Smooth muscle cell (in vitro differentiated cells): Measurements from ENCODE around the gene STRN3. TPM values are rescaled to one million over a fixed set of nuclear protein-coding genes. Genes with fewer than 3 reads are reported as not detected.
"Not testable (repeated sequence)": the region's sequence is repeated elsewhere in the genome, so short reads cannot be mapped to it uniquely, and the experiment has no call there.

Experiments used
- DNase-seq: peaks from one replicate; lab custom pipeline; 2025; ENCODE audit not compliant: unreplicated experiment; lab: John Stamatoyannopoulos, UW
- H2AFZ ChIP-seq: fragments of 200-600 bp; sonication (generic); 2 replicates; pipeline ENCODE4 v1.6.0; 2016; ENCODE audit warnings: antibody characterized with exemption, low read depth, mild to moderate bottlenecking
- H3F3A ChIP-seq: fragments of 200-600 bp; sonication (generic); 2 replicates; pipeline ENCODE4 v1.6.0; 2017; ENCODE audit warnings: antibody characterized with exemption, low read depth
- H3K27ac ChIP-seq: fragments of 200-600 bp; sonication (generic); 2 replicates; pipeline ENCODE4 v1.5.1; 2016; ENCODE audit warnings: low read depth, mild to moderate bottlenecking
- H3K27me3 ChIP-seq: fragments of 200-600 bp; sonication (generic); 2 replicates; pipeline ENCODE4 v1.6.1; 2016; ENCODE audit warnings: low read depth, mild to moderate bottlenecking
- H3K36me3 ChIP-seq: fragments of 200-600 bp; sonication (generic); 2 replicates; pipeline ENCODE4 v1.5.1; 2016; ENCODE audit warnings: low read depth
- H3K4me1 ChIP-seq: fragments of 200-600 bp; sonication (generic); 2 replicates; pipeline ENCODE4 v1.5.1; 2016; ENCODE audit warnings: low read depth
- H3K4me2 ChIP-seq: fragments of 200-600 bp; sonication (generic); 2 replicates; pipeline ENCODE4 v1.6.0; 2016; ENCODE audit warnings: mild to moderate bottlenecking
- H3K4me3 ChIP-seq: fragments of 200-600 bp; sonication (generic); 2 replicates; pipeline ENCODE4 v1.5.1; 2016; ENCODE audit warnings: mild to moderate bottlenecking
- H3K79me2 ChIP-seq: fragments of 200-600 bp; sonication (generic); 2 replicates; pipeline ENCODE4 v1.6.0; 2016; ENCODE audit warnings: low read depth, mild to moderate bottlenecking
- H3K9ac ChIP-seq: fragments of 200-600 bp; sonication (generic); 2 replicates; pipeline ENCODE4 v1.6.0; 2016; ENCODE audit warnings: low read depth
- H3K9me3 ChIP-seq: fragments of 200-600 bp; sonication (generic); replicated peaks from 2 replicates; pipeline ENCODE4 v1.5.1; 2016; ENCODE audit warnings: low read depth
- H4K20me1 ChIP-seq: fragments of 200-600 bp; sonication (generic); 2 replicates; pipeline ENCODE4 v1.6.0; 2016; ENCODE audit warnings: low read depth
- CTCF ChIP-seq: fragments of 200-600 bp; sonication (generic); IDR thresholded peaks from 2 replicates; pipeline ENCODE4 v1.5.1; 2017; ENCODE audit warnings: borderline replicate concordance, mild to moderate bottlenecking, antibody characterized with exemption; ENCODE audit not compliant: insufficient read depth, poor library complexity, severe bottlenecking
- WGBS: methylation state at CpG from one replicate; pipeline ENCODE4 v1.1.7; 2016; ENCODE audit warnings: low lambda C conversion rate; 5-methylcytosine and 5-hydroxymethylcytosine counted together
- polyA plus RNA-seq: library from polyadenylated mRNA; unstranded; fragments of >200 nt; fragmentation: Nextera tagmentation; extraction: Ambion mirVana; gene quantifications from 2 replicates; pipeline ENCODE4 v1.2.1, GENCODE V29; 2016
- total RNA-seq: library from RNA; depleted of rRNA; stranded (reverse); fragments of >200 nt; gene quantifications from 2 replicates; pipeline ENCODE4 v1.2.3, GENCODE V29; 2014

STRN3 gene
- total and polyA plus RNA-seq, 2 experiments from 2014 or later = 6.8 to 43.6 TPM

- H3F3A ChIP-seq = no peaks in the 10 kb centered on the region
- peaks cover 100% of the 10 kb centered on the region for H4K20me1 ChIP-seq
- no peak overlapping the region for H3K4me2 ChIP-seq
- 74% methylated on average over 4 of the region's 4 CpGs for WGBS
- no peak overlapping the region for H3K4me3 ChIP-seq
- H3K27ac ChIP-seq = no peak overlapping the region
- no peaks in the 10 kb centered on the region for H3K9me3 ChIP-seq
- no peak for TF ChIP-seq CTCF
- no peaks in the 10 kb centered on the region for H3K36me3 ChIP-seq
- H3K9ac ChIP-seq = no peak overlapping the region
- H3K4me1 ChIP-seq = no peaks in the 10 kb centered on the region
- no peaks in the 10 kb centered on the region for H3K27me3 ChIP-seq
- DNase-seq = no peak
- no peak overlapping the region for H2AFZ ChIP-seq
- H3K79me2 ChIP-seq = peaks cover 100% of the 10 kb centered on the region
Observed at GRCh38 chr14:30974628-30975027, 51.6 kb downstream of the STRN3 start.

- Histone ChIP-seq H3K79me2 (peaks cover 100% of the 10 kb centered on the region), H3K27ac (peak overlapping the region; percentile 34), H3K4me2 (no peak overlapping the region), H3K9ac (no peak overlapping the region), H3K27me3 (no peaks in the 10 kb centered on the region), H3K9me3 (no peaks in the 10 kb centered on the region), H3F3A (no peaks in the 10 kb centered on the region), H2AFZ (no peak overlapping the region), H3K36me3 (no peaks in the 10 kb centered on the region), H3K4me3 (no peak overlapping the region), H4K20me1 (peaks cover 98% of the 10 kb centered on the region), H3K4me1 (no peaks in the 10 kb centered on the region)
- TF ChIP-seq CTCF = no peak
- 91% methylated on average over 7 of the region's 7 CpGs for WGBS
- no peak for DNase-seq
Observed at GRCh38 chr14:30972882-30973582, 53.1 kb downstream of the STRN3 start.

- not testable (repeated sequence) for H3K4me3 ChIP-seq, H3K4me1 ChIP-seq, H2AFZ ChIP-seq, H3K27me3 ChIP-seq, H3K9me3 ChIP-seq, H3K36me3 ChIP-seq, DNase-seq, H3F3A ChIP-seq, H3K9ac ChIP-seq, H3K4me2 ChIP-seq
- 86% methylated on average over 11 of the region's 11 CpGs for WGBS
- H3K27ac ChIP-seq = peak overlapping the region; percentile 61
- H3K79me2 ChIP-seq = peaks cover 100% of the 10 kb centered on the region
- peaks cover 97% of the 10 kb centered on the region for H4K20me1 ChIP-seq
Observed at GRCh38 chr14:30972036-30972732, 54.0 kb downstream of the STRN3 start.

GRCh38 chr14:30971586-30971985 lies 54.6 kb downstream of the STRN3 start:
- H3K79me2 ChIP-seq = peaks cover 100% of the 10 kb centered on the region
- H3K4me3 ChIP-seq = no peak overlapping the region
- peak overlapping the region; percentile 61 for H3K27ac ChIP-seq
- peaks cover 1% of the 10 kb centered on the region for H3K9me3 ChIP-seq
- no peak overlapping the region for H2AFZ ChIP-seq
- H3K27me3 ChIP-seq = no peaks in the 10 kb centered on the region
- H3K4me1 ChIP-seq = no peaks in the 10 kb centered on the region
- TF ChIP-seq CTCF = no peak
- H3K9ac ChIP-seq = no peak overlapping the region
- H3K36me3 ChIP-seq = no peaks in the 10 kb centered on the region
- DNase-seq = no peak
- no peaks in the 10 kb centered on the region for H3F3A ChIP-seq
- H4K20me1 ChIP-seq = peaks cover 96% of the 10 kb centered on the region
- no peak overlapping the region for H3K4me2 ChIP-seq
- 75% methylated on average over 5 of the region's 5 CpGs for WGBS

GRCh38 chr14:30969796-30970195 lies 56.4 kb downstream of the STRN3 start:
- not testable (repeated sequence) for H3K9ac ChIP-seq, H3K4me1 ChIP-seq, H2AFZ ChIP-seq, DNase-seq, H3K27me3 ChIP-seq, H3K9me3 ChIP-seq, H3K36me3 ChIP-seq, H3K4me3 ChIP-seq, H3K27ac ChIP-seq, H3K4me2 ChIP-seq, H3F3A ChIP-seq
- Histone ChIP-seq H4K20me1 (peaks cover 96% of the 10 kb centered on the region), H3K79me2 (peaks cover 100% of the 10 kb centered on the region)
- 86% methylated on average over 4 of the region's 4 CpGs for WGBS

GRCh38 chr14:30967364-30968098 lies 58.6 kb downstream of the STRN3 start:
- not testable (repeated sequence) for H3K9ac ChIP-seq, H3K9me3 ChIP-seq, H3K4me3 ChIP-seq, H3F3A ChIP-seq, H3K4me2 ChIP-seq, H3K27ac ChIP-seq, H3K36me3 ChIP-seq, H3K27me3 ChIP-seq, H2AFZ ChIP-seq, DNase-seq, H3K4me1 ChIP-seq
- peaks cover 96% of the 10 kb centered on the region for H4K20me1 ChIP-seq
- WGBS = 93% methylated on average over 11 of the region's 11 CpGs
- H3K79me2 ChIP-seq = peaks cover 100% of the 10 kb centered on the region
